Epithelial cell of proximal tubule (primary cell): ENCODE measurements around the gene SLC37A1. TPM values are rescaled to one million over a fixed set of nuclear protein-coding genes. Genes with fewer than 3 reads are reported as not detected.

Source experiments
- DNase-seq: peaks from one replicate; pipeline ENCODE4 v3.0.0-alpha.2; 2011; ENCODE audit warnings: low read depth
- H3K4me3 ChIP-seq: 2 replicates; pipeline ENCODE4 v1.5.1; 2011; ENCODE audit warnings: low read depth, mild to moderate bottlenecking, low read length
- CTCF ChIP-seq: conservative IDR thresholded peaks from 2 replicates; pipeline ENCODE4 v1.5.1; 2012; ENCODE audit warnings: low read depth, mild to moderate bottlenecking, low read length
- total RNA-seq: library from RNA; depleted of rRNA; stranded (reverse); fragments of >200 nt; gene quantifications from 2 replicates; pipeline ENCODE4 v1.2.3, GENCODE V29; 2015

The SLC37A1 gene
- total RNA-seq, 1 donor from 2014 or later, result 16.4 TPM

DNA sequence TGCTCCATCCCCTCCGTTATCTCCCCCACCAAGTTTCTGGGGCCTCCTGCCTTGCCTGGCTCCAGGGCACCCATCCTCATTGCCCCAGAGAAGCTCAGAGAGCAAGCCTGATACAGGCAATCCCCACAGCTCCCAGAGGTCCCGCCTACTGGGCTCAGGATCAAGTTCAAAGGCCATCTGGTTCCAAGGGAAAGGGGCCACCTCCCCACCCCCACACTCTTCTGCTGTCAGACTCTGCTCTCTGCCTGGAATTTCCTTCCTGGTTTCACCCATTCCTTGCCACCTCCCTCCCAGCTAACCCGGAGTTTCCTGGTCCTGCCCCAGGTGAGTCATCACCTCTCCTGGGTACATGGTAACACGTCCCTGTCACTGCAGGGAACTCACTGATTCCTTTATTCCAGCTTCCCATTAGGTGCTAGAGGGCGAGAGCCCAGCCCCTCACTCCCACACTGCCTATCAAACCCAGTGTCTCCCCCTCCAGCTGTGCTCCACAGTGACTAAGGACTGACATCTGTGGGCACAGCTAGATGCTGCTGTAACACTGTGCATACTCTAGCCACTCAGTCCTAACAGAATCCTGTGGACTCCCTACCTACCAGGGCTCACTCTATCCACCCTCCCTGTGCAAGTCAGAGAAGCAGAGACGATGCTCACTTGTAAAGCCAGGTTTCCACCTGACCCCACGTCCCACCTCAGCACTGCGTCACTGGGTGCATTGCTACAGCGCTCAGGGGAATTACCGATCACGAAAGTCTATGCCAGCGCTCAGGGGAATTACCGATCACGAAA lies 39.4 kb upstream of the SLC37A1 start:
- TF ChIP-seq CTCF, result no peak
- peak; percentile 76 for DNase-seq

GRCh38 chr21:42475036-42475435 lies 38.6 kb upstream of the SLC37A1 start:
- TF ChIP-seq CTCF, result no peak
- DNase-seq, result peak; percentile 76
- H3K4me3 ChIP-seq, result peak overlapping the region; percentile 23

More for the DNA sequence above, 39.4 kb upstream of the SLC37A1 start:
- peak overlapping the region; percentile 23 for H3K4me3 ChIP-seq

- no peak overlapping the region for H3K4me3 ChIP-seq
- no peak for DNase-seq
- no peak for TF ChIP-seq CTCF
These were observed 37.9 kb upstream of the SLC37A1 start for GRCh38 chr21:42475526-42476387.

DNA sequence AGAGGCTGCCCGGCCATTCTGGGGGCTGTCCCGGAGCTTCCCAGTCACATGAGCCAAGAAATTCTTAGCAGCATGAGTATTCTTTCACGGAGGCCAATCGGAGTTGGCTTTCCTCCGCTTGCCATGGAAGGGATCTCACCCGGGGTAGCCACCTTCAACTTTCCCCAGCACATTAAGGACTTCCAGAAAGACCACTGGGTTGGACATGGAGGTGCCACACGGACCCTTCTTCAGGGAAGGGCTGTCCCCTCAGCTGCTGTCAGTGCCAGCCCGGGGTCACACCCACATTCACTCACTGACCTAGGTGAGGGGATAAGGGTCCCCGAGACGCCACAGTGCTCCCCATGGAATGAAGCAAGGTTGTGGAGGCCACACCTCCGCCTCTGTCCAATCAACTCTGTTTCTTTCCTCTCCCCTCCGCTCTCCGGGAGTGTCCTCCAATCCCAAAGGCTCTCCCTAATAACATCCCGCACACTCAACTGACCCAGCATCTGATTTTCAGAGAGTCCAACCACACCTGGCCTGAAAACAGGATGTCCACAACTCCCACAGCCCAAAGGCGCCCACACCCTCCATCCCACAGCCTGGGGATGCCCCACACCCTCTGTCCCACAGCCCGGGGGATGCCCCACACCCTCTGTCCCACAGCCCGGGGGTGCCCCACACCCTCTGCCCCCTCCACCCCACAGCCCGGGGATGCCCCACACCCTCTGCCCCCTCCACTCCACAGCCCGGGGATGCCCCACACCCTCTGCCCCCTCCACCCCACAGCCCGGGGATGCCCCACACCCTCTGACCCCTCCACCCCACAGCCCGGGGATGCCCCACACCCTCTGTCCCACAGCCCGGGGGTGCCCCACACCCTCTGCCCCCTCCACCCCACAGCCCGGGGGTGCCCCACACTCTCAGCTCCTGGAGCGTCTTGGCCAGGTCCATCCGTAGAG lies 37.0 kb upstream of the SLC37A1 start:
- DNase-seq, result no peak
- TF ChIP-seq CTCF, result no peak
- H3K4me3 ChIP-seq, result no peak overlapping the region

- no peak for DNase-seq
- no peak for TF ChIP-seq CTCF
- no peak overlapping the region for H3K4me3 ChIP-seq
These were observed 35.1 kb upstream of the SLC37A1 start for GRCh38 chr21:42478504-42478903.

DNA sequence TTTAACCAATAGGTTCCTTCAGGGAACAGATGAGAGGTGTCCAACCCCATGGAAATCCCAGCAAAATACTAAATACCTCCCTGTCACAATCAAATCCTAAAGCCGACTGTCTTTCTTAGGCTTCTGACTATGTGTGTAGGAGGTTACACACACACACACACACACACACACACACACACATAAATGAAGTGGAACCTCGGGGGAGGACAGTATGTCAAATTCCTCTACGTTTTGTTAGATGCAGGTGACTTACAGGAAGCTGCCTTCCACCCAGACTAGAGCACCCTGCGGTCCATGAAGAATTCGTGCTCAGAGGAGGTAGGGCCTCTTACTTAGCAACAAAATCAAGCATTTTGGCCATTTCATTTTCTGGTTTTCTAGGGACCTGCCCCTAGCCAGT lies 34.1 kb upstream of the SLC37A1 start:
- no peak for DNase-seq
- H3K4me3 ChIP-seq, result no peak overlapping the region
- TF ChIP-seq CTCF, result no peak
